Immature natural killer cell (primary cell): Measurements from ENCODE around the gene AEN. TPM values are rescaled to one million over a fixed set of nuclear protein-coding genes. Genes with fewer than 3 reads are reported as not detected.

Source experiments
- DNase-seq, 3 donors: peaks; one replicate each; pipeline ENCODE4 v3.0.0; 2022; ENCODE audit warnings: mixed read lengths in 1 of 3
- H3K27ac Mint-ChIP-seq, 6 donors: one replicate each; pipeline ENCODE4 v1.8.0; 2020; ENCODE audit warnings: mixed read lengths in 6 of 6, mild to moderate bottlenecking in 5 of 6, inconsistent platforms in 4 of 6, moderate library complexity in 3 of 6
- H3K27me3 Mint-ChIP-seq, 3 donors: one replicate each; pipeline ENCODE4 v1.8.0; 2020 to 2021; ENCODE audit warnings: low read depth in 3 of 3, mild to moderate bottlenecking in 3 of 3, mixed read lengths in 3 of 3, moderate library complexity in 3 of 3, inconsistent platforms in 1 of 3
- H3K36me3 Mint-ChIP-seq, 3 donors: one replicate each; pipeline ENCODE4 v1.8.0; 2020; ENCODE audit warnings: mixed read lengths in 3 of 3, inconsistent platforms in 2 of 3, mild to moderate bottlenecking in 2 of 3
- H3K4me1 Mint-ChIP-seq, 2 donors: one replicate each; pipeline ENCODE4 v1.8.0; 2020; ENCODE audit warnings: inconsistent platforms in 2 of 2, mild to moderate bottlenecking in 2 of 2, mixed read lengths in 2 of 2, moderate library complexity in 1 of 2
- H3K4me3 Mint-ChIP-seq, 5 donors: one replicate each; pipeline ENCODE4 v1.8.0; 2020; ENCODE audit warnings: mild to moderate bottlenecking in 5 of 5, mixed read lengths in 5 of 5, inconsistent platforms in 3 of 5, moderate library complexity in 3 of 5
- H3K9me3 Mint-ChIP-seq, 6 donors: one replicate each; pipeline ENCODE4 v1.8.0; 2020; ENCODE audit warnings: mild to moderate bottlenecking in 6 of 6, mixed read lengths in 6 of 6, inconsistent platforms in 4 of 6, moderate library complexity in 3 of 6
- polyA plus RNA-seq, 3 donors: library from polyadenylated mRNA; unstranded; fragments of 300-500 nt; fragmentation: Illumina TruSeq; gene quantifications; one replicate each; pipeline ENCODE4 v1.2.3, GENCODE V29; 2021

Gene AEN
- polyA plus RNA-seq, 3 donors from 2014 or later = 11.6 to 17.8 (median 12.1) TPM

DNA sequence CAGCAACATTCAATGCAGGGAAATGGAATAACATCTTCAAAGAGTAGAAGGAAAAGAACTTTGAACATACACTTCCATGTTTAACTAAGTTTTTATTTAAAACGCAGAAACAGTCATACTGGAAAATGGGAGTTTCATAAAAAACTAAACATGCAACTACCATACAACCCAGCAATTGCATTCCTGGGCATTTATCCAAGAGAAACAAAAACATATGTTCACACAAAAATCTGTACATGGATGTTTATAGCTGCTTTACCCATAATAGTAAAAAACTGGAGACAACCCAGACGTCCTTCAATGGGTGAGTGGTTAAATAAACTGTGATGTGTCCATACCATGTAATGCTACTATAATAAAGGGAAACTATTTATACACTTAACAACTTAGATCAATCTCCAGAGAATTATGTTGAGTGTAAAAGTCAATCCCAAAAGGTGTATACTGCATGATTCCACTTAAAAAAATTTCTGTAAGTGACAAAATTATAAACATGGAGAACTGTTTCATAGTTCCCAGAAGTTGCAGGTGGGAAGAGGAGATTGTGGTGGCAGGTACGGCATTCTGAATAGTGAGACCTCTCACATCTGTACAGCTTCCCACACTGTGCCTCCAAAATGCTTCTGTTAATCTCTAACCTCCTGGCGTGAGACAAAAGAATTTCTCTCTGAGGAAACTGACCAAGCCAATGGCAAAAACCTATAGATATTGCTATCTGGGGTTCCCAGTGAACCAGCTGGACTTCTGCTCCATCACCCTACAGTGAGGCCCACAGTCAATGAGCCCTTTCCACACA lies 40.8 kb downstream of the AEN start:
- DNase-seq = no peak
- H3K4me3 Mint-ChIP-seq = no peak overlapping the region
- no peaks in the 10 kb centered on the region for H3K9me3 Mint-ChIP-seq
- no peaks in the 10 kb centered on the region for H3K36me3 Mint-ChIP-seq
- peaks cover 0 to 4% of the 10 kb centered on the region in 2 donors for H3K4me1 Mint-ChIP-seq
- H3K27me3 Mint-ChIP-seq = no peaks in the 10 kb centered on the region
- H3K27ac Mint-ChIP-seq = peak overlapping the region in 1 of 6 donors; percentile 62

DNA sequence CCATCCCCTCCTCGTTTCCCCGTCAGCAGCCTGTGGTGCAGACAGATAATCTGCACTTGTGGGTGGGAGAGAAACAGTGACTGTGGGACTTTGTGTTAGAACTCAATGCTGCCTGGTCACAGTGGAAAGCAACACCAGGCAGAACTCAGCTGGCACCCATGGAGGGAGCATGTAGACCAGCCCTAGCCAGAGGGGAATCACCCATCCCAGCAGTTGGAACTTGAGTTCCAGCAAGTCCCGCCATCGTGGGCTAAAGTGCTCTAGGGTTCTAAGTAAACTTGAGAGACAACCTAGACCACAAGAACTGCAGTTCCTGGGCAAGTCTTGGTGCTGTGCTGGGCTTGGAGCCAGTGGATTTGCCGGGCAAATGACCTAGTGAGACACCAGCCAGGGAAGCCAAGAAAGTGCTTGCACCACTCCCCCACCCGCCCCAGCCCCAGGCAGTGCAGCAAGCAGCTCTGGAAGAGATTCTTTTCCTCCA lies 42.0 kb downstream of the AEN start:
- peak overlapping the region in 1 of 6 donors; percentile 36 for H3K27ac Mint-ChIP-seq
- H3K36me3 Mint-ChIP-seq = no peaks in the 10 kb centered on the region
- no peaks in the 10 kb centered on the region for H3K9me3 Mint-ChIP-seq
- H3K4me3 Mint-ChIP-seq = no peak overlapping the region
- H3K4me1 Mint-ChIP-seq = no peaks in the 10 kb centered on the region
- H3K27me3 Mint-ChIP-seq = peaks cover 0 to 3% (median 0%) of the 10 kb centered on the region in 3 donors
- no peak for DNase-seq

DNA sequence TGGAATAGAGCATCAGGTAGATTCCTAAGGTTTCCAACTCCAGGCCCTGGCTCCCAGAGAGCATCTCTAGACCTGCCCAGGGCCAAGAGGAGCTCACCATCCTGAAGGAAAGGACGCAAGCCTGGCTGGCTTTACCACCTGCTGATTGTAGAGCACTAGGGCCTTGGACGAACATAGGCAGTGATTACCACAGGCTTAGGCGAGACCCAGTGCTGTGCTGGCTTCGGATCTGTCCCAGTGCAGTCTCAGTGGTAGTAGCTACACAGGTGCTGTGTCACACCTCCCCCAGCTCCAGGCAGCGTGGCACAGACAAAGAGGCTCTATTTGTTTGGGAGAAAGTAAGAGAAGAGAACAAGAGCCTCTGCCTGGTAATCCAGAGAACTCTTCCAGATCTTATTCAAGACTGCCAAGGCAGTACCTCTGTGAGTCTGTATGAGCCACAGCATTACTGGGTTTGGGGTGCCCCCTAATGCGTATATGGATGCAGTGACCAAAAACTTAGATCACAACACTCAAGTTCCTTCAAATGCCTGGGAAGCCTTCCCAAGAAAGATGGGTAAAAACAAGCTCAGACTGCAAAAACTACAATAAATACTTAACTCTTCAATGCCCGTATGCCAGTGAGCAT lies 43.1 kb downstream of the AEN start:
- peaks cover 0 to 2% (median 0%) of the 10 kb centered on the region in 6 donors for H3K9me3 Mint-ChIP-seq
- peak; percentile 44 to 58 (median 50) for DNase-seq
- no peaks in the 10 kb centered on the region for H3K4me1 Mint-ChIP-seq
- H3K4me3 Mint-ChIP-seq = no peak overlapping the region
- H3K27ac Mint-ChIP-seq = peak overlapping the region in 3 of 6 donors; percentile 26 to 36 (median 27)
- H3K27me3 Mint-ChIP-seq = peaks cover 5 to 8% (median 6%) of the 10 kb centered on the region in 3 donors
- H3K36me3 Mint-ChIP-seq = no peaks in the 10 kb centered on the region

DNA sequence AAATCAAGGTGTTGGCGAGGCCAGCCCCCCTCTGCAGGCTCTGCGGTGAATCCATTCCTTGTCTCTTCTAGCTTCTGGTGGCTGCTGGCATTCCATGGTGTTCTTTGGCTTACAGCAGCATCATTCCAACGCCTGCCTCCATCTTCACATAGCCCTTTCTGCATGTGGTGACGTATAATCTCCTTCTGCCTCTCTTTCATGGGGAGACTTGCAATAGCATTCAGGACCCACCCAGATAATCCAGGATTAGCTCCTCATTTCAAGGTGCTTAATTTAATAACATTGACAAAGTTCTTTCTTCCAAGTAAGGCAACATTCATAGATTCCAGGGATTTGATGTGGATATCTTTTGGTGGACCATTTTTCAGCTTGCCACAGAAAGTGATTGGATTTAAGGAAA lies 53.5 kb downstream of the AEN start:
- Mint-ChIP-seq H3K36me3 (peaks cover 0 to 10% (median 0%) of the 10 kb centered on the region in 3 donors), H3K27me3 (peaks cover 11 to 23% (median 13%) of the 10 kb centered on the region in 3 donors)

DNA sequence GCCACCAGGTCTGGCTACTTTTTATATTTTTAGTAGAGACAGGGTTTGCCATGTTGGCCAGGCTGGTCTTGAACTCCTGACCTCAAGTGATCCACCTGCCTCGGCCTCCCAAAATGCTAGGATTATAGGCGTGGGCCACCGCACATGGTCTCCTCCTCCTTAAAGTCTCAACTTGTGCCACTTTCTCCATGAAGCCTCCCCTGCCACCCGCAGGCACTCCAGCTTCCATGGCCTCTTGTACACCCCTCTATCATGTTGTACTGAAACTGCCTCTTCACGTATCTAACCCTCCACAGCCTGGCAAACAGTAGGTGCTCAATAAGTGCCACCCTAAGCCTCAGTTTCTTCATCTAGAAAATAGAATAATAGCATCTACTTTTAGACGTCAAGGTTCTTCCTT lies 57.6 kb downstream of the AEN start:
- peaks cover 0 to 10% (median 0%) of the 10 kb centered on the region in 3 donors for H3K36me3 Mint-ChIP-seq
- no peak overlapping the region for H3K27ac Mint-ChIP-seq
- H3K27me3 Mint-ChIP-seq = peaks cover 1 to 11% (median 6%) of the 10 kb centered on the region in 3 donors
- no peak overlapping the region for H3K4me3 Mint-ChIP-seq
- no peaks in the 10 kb centered on the region for H3K9me3 Mint-ChIP-seq
- DNase-seq = no peak
- H3K4me1 Mint-ChIP-seq = no peaks in the 10 kb centered on the region

More for the DNA sequence above, 53.5 kb downstream of the AEN start:
- no peak for DNase-seq
- Mint-ChIP-seq H3K9me3 (peaks cover 0 to 2% (median 0%) of the 10 kb centered on the region in 6 donors), H3K27ac (no peak overlapping the region), H3K4me3 (no peak overlapping the region), H3K4me1 (no peaks in the 10 kb centered on the region)

DNA sequence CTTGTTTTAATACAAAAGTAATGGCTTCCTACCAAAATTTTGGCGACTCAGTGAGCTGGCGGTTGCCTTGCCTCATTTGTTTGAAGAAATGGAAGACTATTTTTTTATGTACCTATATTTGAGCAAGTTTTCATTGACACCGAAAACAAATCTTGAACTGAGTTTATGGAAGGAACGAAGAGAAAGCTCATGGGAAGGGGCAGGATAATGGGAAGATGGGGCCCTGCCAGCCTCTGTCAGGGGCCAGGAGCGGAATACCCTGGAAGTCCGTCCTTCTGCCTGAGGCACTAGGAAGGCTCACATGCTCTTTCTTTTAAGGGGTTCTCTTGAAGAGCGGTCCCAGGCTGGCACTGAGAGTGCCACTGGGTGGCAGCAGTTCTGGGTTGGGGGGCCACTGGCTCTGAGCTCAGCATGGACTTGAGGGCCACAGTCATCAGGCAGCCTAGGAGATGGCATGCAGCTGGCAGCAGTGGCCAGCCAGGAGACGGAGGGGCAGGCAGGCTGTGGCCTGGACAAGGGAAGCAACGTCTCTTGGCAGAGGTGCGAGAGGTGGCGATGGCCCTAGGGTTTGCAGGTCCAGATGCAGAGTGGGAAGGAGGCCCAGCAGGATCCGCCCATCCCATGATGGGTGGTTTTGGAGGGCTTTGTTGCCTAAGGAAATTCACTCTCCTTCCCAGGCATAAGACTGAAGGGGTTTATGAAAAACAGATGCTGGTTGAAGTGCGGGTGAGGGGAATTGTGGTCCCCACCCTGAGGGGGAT lies 59.3 kb downstream of the AEN start:
- Mint-ChIP-seq H3K4me3 (no peak overlapping the region), H3K4me1 (no peaks in the 10 kb centered on the region), H3K9me3 (no peaks in the 10 kb centered on the region), H3K27me3 (peaks cover under 1 to 7% (median 4%) of the 10 kb centered on the region in 3 donors), H3K36me3 (peaks cover 0 to 10% (median 0%) of the 10 kb centered on the region in 3 donors), H3K27ac (no peak overlapping the region)
- no peak for DNase-seq

DNA sequence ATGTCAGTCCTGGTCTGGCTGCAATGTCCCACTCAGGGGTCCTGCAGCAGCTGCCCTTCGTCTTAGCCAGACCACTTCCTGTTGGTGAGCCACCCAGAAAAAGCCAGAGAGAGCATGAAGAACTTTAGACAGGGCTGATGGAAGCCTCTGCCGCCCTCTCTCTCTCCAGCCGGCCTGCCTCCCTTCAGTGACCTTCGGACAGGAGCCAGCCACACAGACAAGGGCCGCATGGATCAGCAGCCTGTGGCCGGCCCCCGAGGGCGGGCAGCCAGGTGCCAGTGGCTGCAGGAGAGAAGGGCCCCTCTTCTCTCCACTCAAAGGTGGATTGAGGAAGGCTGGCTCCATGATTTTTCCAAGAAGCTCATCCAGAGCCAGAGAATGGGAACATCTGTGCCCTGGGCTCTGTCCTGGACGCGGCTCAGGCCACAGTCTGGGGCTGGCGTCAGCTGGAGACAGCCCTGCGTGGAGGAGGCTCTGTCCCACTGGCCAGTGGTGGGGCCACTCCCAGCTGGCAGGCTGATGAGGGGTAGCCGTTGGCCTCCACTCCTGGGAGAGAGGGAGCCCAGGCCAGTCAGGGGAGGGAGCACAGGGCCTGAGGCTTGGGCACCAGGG lies 60.6 kb downstream of the AEN start:
- no peaks in the 10 kb centered on the region for H3K9me3 Mint-ChIP-seq

More for the DNA sequence above, 60.6 kb downstream of the AEN start:
- peaks cover 0 to 8% (median 0%) of the 10 kb centered on the region in 3 donors for H3K36me3 Mint-ChIP-seq
- H3K4me3 Mint-ChIP-seq = no peak overlapping the region
- H3K27me3 Mint-ChIP-seq = peaks cover 2 to 9% (median 6%) of the 10 kb centered on the region in 3 donors
- no peak for DNase-seq
- H3K27ac Mint-ChIP-seq = no peak overlapping the region
- no peaks in the 10 kb centered on the region for H3K4me1 Mint-ChIP-seq

Other genes with a start within 250 kb of the AEN start
- 10 to 100 TPM; 37.8 to 45.8 (median 45.7) TPM for gene MRPL46, start 154.0 kb upstream of the AEN start, polyA plus RNA-seq
- gene MRPS11, start 153.6 kb upstream of the AEN start, polyA plus RNA-seq = 10 to 100 TPM; 82.3 to 90.8 (median 82.6) TPM
- 1 to 10 TPM in 1 of 3 donors, under 1 TPM in 1, not detected in 1; 0.80 to 1.3 TPM for gene DET1, start 74.7 kb upstream of the AEN start, polyA plus RNA-seq
- 100 to 1,000 TPM; 286 to 365 (median 342) TPM for gene ISG20, start 17.7 kb downstream of the AEN start, polyA plus RNA-seq
- gene ACAN, start 182.1 kb downstream of the AEN start, polyA plus RNA-seq = not detected